GM12874 (cell line): ENCODE results near the gene CDK17.

Source experiments
- TF ChIP-seq, protein P1 (sequence below): IDR thresholded peaks from 2 replicates; pipeline ENCODE4 v1.5.1; 2011; ENCODE audit warnings: low read depth, mild to moderate bottlenecking, control low read depth, low read length, moderate library complexity; ENCODE audit not compliant: insufficient read depth

The CDK17 gene

DNA sequence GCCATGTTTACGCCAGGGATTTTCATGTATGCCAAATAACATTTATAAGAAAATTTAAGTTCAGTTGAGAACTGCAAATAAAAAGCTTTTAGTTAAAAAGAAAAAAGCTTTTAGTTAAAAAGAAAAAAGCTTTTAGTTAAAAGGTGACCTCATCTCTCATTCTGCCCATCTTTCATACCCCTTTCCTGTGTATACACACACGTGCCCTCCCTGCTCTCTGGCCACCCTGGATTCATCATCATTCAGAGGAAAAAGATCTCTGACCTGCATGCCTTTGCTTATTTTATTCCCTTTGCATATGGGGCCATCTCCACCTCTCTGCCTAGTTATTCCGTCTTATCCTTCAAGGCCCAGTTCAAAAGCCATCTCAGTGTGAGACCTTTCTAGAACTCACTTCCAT is 38.1 kb upstream of the CDK17 start:
- TF ChIP-seq, protein P1, sequence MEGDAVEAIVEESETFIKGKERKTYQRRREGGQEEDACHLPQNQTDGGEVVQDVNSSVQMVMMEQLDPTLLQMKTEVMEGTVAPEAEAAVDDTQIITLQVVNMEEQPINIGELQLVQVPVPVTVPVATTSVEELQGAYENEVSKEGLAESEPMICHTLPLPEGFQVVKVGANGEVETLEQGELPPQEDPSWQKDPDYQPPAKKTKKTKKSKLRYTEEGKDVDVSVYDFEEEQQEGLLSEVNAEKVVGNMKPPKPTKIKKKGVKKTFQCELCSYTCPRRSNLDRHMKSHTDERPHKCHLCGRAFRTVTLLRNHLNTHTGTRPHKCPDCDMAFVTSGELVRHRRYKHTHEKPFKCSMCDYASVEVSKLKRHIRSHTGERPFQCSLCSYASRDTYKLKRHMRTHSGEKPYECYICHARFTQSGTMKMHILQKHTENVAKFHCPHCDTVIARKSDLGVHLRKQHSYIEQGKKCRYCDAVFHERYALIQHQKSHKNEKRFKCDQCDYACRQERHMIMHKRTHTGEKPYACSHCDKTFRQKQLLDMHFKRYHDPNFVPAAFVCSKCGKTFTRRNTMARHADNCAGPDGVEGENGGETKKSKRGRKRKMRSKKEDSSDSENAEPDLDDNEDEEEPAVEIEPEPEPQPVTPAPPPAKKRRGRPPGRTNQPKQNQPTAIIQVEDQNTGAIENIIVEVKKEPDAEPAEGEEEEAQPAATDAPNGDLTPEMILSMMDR: no peak

DNA sequence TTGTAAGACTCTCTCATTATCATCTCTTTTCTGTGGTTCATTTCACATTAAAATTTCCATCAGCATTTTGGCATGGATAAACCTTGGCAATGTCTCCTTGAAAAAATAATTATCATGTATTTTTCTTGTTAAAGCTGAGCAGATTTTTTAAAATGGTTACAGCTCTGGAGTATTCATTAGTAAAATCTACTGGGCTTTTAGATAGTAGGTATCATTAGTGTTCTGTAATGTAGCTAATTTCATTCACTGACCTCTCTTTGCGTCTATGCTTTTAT is 36.9 kb upstream of the CDK17 start:
- TF ChIP-seq, protein P1: no peak

DNA sequence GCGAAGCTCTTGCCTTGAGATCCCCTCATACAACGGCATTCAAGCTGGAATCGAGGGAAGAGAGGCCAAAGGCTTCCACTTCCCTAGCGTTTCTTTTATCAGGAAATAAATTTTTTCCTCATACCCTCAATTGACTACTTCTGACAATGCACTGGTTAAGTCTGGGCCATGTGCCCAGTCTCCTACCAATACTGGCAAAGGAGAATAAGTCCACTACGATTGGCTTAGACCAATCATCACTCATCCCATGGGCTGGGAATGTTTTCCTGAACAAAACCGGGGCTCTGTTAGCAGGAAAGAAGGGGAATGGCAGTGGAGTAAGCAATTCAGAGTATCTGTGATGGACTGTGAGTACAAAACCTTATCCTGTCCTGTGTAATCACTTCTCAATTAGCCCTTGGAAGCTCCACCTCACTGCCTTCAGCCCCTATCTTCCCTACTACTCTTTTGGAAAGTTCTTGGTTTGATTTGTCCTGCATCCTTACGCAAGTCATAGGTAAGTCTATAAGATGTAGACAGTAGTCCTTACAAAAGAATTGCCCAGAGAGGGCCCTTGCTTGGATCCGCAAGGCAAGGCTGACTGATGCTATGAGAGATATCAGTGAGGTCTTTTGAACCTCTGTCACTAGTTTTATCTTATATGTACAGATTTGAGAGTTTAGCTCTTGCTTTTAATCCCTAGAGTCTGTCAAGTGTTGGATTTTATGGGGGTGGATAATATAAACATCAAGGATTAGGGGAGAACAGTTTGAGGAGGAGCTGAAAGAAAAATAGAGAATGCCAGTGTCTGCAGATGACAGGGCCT is 36.3 kb upstream of the CDK17 start:
- TF ChIP-seq, protein P1: no peak

DNA sequence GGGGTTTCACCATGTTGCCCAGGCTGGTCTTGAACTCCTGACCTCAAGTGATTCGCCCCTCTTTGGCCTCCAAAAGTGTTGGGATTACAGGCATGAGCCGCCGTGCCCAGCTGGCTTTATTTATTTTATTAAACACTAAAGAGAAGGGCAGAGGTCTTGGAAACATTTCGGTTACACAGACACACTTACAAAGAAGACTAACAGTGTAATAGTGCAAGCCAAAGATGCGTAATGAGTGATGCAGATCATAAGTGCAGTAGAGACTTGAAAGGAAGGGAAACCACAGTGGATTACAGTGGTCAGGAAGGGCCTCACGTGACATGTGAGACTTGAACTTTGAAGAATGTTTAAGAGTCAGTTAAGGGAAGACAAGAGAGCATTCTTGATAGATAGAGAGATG is 33.9 kb upstream of the CDK17 start:
- TF ChIP-seq, protein P1: no peak

DNA sequence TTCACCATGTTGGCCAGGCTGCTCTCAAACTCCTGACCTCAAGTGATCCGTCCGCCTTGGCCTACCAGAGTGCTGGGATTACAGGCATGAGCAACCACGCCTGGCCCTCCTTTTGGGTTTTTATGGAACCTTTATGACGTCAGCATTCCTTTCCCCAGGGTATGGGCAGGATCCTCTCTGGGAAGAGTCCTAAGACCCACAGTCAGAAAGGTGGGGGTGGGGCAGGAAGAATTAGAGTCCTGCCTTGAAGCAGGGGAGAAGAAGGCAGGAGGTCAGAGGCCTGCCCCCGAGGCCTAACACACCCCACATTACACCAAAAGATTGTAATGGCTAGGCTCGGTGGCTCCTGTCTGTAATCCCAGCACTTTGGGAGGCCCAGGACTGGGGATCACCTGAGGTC is 30.8 kb upstream of the CDK17 start:
- TF ChIP-seq, protein P1: no peak

DNA sequence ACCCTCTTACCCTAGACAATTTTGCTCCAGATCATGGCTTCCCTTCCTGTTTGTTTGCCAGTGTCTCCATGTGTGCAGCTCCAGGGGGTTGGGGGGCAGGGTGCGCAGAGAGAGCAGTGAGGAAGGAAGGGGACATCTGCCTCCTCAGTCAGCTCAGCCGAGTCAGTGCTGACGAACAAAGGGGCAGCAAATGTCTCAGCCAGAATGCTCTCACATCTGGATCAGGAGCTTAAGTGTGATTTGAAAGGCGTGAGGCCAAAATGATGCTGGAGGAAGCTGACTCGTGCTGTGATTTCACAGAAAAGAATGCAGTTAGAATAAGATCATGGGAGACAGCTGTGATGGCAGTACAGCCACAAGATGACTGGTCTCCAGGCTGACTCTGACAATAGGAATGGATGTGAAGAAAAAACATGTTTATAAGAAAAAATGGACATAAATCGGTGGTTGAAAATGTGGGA is 27.1 kb upstream of the CDK17 start:
- TF ChIP-seq, protein P1: no peak

DNA sequence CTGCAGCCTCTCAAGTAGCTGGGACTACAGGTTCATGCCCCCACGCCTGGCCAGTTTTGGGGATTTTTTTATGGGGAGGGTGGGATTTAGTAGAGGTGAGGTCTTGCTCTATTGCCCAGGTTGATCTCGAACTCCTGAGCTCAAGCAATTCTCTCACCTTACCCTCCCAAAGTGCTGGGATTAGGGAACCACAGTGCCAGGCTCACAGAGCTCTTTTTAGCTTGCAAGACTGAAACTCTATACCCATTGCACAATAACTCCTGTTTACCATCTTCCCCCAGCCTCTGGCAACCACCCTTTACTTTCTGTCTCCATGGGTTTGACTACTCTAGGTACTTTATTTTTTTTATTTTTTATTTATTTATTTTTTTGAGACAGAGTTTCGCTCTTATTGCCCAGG is 25.7 kb upstream of the CDK17 start:
- TF ChIP-seq, protein P1: no peak

DNA sequence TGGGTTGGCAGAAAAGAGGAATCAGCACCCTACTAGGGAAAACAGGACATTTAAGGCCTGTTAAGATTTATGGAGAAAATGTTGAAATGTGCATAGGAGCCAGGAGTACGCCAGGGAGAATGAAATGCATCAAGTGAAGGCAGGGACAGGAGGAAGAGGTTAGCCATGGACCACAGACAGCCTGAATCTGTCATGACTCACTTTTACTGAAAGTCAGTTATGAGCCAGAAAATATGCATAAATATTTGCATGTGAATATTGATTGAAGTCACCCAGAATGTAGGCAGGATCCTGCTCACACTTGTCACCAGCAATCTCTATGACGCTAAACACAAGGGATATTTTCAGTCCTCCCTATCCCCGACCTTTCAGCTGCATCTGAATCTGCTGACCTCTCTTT is 25.1 kb upstream of the CDK17 start:
- TF ChIP-seq, protein P1: no peak
